Activated CD4-positive, alpha-beta T cell treated with anti-CD3 and anti-CD28 coated beads, Interleukin-2, amount 50 U/mL, for 16 hours (primary cell): ENCODE results near the gene CDT1.
"Not testable (repeated sequence)": the region's sequence is repeated elsewhere in the genome, so short reads cannot be mapped to it uniquely, and the experiment has no call there.

Experiments
- DNase-seq: peaks from one replicate; pipeline ENCODE4 v3.0.0-alpha.2; 2020

CDT1 gene

DNA sequence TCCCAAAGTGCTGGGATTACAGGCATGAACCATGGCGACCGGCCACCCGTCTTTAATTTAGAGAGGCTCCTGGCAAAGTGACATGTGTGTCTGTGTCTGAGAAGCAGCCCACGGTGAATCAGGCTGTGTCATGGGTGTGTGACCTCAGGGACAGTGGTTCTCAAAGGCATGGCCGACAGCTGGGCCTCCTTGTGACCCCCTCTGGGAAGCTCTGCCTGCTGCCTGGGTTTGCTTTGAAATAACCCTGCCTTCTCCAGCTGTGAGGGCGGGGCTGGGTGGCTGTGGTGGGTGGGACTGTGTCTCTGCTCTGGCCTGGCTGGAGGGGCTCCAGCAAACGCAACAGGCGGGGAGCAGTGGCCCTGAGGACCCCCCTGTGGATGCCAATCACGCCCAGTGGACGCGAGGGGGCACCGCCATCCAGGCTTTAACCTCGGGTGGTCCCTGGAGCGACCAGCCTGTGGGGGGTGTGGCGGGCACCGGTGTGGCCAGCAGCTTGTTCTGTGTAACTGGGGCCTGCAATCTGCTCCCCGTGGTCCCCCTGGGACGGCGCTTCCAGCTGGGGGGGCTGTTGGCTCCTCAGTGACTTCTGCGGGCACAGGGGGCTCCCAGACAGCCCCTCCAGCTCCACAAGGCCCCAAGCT lies 16.9 kb downstream of the CDT1 start:
- no peak for DNase-seq

DNA sequence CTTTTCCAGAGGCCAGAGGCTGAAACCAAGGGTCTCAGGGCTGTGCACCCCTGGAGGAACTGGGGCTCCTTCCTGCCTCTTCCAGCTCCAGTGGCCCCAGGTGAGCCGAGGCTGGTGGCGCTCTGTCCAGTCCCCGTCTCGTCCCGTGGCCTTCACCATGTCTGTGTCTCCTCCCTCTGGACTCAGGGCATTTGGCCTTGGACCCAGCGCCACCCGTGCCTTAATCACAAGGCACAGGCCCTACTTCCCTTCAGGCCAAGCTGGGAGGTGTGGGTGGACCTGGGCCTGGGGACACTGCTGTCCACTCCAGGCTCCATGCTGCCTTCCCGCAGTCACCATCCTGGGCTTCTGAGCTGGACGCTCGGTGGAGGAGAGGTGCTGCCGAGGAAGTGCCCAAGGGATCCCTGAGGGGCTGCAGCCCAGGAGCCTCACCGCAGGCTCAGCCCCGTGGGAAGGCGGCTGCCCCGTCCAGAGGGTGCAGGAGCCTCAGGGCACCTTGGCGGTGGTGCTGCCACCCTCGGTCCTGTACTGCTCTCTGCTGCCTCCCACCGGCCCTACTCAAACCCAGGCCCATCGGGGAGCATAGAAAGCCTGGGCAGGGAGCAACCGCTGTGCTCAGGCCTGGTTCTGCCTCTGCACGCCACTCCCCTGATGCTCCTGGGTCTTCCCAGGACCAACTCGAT lies 17.7 kb downstream of the CDT1 start:
- no peak for DNase-seq

DNA sequence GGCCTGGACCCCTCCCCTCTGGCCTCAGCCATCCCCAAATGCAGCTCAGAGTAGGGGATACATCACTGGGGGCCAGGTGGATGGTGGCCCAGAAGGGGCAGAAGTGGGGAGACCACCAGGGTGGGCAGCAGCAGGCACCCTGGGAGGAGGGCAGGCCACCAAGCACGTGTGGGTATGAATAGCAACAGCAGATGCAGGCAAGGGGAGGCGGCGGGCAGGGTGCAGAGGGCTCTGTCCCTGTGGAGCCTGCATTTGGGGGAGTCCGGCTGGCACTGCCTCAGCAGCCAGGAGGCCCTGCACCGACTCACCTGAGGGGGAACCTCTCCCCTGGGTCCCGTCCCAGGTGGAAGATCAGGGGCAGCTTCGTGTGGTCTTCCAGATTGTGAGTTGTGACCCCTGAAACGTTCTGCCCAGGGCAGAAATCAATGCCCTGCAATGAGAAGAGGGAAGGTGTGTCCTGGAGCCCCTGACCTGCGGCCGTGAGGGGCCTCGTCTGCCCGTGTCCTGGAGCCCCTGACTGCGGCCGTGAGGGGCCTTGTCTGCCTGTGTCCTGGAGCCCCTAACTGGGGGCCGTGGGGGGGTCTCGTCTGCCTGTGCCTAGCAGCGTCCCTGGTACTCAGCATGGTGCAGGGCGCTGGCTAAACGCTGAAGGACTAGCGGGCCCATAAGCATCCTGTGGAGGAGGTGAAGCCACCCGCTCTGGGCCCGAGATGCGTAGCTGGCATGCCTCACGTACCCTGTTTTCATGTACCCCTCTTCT lies 18.9 kb downstream of the CDT1 start:
- no peak for DNase-seq

DNA sequence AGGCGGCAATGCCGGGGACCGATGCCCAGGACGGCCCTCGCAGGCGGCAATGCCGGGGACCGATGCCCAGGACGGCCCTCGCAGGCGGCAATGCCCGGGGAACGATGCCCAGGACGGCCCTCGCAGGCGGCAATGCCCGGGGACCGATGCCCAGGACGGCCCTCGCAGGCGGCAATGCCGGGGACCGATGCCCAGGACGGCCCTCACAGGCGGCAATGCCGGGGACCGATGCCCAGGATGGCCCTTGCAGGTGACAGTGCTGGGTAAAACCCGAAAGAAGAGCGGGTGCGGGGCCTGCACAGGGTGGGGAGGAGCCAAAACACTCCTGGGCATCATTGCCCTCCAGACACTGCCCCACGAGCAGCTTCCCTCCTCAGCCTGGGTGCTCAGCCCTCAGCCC lies 20.1 kb downstream of the CDT1 start:
- DNase-seq, result not testable (repeated sequence)

DNA sequence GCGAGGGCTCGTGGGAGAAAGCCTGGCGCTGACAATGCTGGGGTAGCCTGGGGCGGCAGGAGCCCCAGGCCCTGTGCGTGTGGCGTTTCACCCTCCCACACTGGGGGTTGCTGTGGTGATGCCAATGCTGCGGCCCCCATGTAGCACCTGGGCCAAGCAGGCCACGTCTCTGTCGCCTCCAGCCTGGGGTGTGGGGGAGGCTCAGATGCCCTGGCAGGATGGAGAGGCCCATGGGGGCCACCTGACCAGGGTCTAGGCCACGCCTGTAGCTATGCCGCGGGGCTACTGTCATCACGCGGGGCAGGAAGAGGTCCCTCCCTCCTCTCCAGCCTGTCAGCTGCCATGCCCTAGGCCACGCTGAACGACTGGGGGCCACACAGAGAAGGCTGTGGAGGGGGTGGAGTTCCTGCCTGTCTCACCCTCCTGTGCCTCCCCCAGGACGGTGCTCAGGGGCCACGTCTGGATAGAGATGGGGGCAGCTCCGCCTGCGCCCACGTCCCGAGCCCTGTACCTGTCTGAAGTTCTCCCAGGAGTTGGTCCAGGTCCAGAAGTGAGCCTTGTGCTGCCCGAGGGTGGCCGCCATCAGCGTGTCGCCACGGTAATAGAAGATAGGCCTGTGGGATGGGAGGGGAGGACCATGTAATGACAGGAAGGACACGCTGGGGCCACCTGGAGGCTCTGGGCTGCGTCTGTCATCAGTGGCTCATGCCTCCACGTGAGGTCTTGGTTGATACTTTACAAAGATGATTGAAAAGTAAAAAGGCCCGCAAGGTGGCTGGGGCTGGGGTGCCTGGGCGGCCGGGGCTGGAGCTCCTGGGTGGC lies 20.9 kb downstream of the CDT1 start:
- DNase-seq, result no peak

DNA sequence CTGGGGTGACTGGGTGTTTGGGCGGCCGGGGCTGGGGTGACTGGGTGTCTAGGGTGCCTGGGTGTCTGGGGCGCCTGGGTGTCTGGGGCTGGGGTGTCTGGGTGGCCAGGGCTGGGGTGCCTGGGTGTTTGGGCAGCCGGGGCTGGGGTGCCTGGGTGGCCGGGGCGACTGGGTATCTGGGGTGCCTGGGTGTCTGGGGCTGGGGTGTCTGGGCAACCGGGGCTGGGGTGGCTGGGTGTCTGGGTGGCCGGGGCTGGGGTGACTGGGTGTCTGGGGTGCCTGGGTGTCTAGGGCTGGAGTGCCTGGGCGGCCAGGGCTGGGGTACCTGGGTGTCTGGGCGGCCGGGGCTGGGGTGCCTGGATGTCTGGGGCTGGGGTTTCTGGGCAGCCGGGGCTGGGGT lies 21.6 kb downstream of the CDT1 start:
- no peak for DNase-seq

DNA sequence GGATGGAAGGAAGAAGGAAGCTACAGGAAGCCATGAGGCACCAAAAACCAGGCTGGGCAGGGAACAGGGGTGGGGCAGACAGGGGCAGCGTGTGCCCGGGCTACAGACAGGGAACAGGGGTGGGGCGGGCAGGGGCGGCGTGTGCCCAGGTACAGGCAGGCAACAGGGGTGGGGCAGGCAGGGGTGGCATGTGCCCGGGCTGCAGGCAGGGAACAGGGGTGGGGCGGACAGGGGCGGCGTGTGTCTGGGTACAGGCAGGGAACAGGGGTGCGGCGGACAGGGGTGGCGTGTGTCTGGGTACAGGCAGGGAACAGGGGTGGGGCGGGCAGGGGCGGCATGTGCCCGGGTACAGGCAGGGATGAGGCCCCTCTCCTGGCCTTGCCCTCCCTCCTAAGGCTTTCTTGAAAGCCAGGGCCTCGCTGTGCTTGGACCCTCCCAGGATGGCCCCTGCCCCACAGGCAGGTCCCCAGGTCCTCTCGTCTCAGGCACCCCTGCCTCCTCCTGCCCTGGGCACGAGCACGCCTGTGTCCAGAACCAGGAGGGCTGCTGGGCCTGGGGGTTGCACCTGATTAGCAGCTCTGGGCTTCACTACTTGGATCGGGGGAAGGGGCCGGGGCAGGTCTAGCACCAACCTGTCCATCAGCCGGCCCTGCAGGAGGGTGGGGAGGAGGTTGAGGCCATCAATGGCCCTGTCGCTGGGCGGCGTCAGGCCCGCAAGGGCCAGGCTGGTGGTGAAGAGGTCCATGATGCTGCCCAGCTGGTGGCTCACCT lies 22.7 kb downstream of the CDT1 start:
- no peak for DNase-seq

DNA sequence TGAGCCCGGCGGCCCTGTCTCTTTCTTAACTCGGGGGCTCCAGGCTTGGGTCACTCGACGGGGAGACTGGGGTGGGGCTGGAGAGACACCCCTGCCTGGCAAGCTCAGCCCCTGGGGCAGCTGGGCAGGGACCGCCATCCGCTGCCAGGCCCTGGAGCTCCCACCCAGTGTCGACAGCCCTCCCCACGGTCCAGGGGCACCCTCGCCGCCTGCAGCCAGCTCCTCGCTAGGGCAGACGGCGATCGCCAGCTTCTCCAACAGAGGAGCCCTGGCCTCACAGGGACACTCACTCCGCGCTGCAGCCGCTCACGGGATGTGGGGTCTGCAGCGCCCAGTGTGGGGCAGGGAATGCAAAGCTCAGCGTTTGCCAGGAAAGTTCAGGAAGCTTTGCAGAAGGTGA lies 24.1 kb downstream of the CDT1 start:
- no peak for DNase-seq

DNA sequence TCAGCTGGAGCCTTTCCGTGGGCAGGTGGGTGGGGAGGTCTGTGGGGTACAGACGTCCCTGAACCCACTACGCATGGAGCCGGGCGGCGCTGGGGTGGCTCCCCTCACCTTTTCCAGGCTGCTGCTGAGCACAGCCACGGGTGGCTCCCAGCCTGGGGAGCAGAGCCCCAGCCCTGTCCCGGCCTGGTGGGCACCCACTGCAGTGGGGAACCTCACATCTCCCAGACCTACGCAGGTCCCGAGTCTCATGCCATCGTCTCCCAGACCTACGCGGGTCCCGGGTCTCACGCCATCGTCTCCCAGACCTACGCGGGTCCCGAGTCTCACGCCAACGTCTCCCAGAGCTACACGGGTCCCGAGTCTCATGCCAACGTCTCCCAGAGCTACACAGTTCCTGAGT lies 25.1 kb downstream of the CDT1 start:
- no peak for DNase-seq

DNA sequence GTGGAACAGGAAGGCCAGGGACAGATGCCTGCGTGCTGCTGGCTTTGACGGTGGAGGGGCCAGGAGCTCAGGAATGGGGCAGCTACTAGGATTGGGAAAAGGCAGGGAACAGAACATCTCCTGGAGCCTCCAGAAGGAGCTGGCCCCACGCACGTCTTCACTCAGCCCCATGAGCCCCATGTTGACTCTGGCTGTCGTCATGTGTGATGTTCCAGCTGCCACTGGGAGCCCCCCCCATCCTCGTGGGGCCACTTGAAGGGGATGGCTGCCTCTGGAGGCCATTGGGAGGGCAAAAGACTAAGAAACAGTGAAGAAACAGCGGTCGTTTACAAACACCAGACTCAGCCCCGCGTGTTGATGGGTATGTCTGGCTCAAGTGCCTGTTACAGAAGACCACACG lies 26.7 kb downstream of the CDT1 start:
- DNase-seq, result no peak

DNA sequence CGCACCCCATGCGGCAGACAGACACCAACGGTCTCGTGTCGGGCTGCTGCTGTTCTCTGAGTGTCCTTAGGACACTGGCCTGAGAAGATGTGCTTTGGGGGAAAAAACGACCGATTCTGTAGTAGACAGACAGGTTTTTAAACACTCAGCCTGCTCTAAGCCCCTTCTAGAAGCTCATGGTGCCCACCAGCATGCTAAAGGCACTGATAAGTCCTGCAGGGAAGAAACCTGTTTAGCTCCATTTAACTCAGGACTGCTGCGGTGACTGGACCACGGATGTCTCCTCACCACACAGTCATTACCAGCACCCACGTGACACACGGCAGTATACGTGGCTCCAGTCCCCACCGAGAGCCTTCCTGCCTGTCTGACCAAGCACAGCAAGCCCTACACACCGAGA lies 27.2 kb downstream of the CDT1 start:
- no peak for DNase-seq

DNA sequence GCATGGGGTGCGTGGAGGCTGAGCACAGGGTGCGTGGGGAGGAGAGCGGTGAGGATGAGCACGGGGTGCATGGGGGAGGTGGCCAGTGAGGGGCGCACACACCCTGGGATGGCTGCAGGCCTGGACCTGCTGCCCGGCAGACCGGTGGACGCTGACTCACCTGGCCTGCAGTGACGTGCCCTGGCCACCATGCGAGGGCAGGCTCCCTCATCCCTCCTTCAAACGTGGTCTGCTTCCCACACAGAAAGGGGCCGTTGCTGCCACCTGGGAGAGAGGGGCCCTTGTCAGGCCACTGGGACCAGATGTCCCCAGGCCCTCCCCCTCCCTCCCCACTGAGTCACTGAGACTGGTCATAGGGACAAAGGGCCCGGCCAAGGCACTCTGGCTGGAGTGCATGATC lies 28.2 kb downstream of the CDT1 start:
- DNase-seq, result no peak

DNA sequence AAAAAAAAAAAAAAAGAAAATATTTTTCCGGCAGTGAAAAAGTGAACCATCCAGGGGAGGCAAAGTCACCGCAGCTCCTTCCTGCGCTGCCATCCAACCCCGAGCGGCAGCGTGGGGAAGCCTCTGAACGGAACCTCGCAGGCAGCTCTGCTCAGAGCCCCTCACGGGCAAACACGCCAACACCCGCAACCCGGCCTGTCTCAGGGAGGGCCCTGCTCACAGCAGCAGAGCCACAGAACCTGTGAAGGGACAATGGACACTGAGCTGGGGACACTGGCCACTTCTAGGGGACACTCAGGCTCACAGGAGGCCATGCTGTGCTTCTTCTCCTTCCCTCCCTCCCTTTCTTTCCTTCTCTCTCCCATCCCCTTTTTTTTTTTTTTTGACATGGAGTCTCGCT lies 29.5 kb downstream of the CDT1 start:
- DNase-seq, result no peak

DNA sequence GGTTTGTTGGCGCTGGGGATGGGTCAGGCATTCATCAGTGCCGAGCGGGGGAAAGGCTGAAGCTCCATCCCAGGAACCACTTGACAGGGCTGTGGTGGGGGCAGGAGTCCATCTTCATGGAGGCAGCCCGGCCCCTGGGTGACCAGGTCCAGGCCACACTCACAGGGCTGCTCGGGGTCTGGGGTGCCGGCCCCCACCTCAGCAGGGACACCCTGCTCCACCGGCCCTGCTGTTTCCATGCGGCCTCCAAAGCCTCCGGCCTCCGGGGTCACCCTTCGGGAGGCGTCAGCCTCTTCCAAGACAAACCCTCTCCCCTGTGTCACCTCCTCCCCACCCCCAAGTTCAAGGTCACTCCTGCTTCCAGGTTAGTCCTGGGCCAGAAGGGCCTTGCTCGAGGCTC lies 31.1 kb downstream of the CDT1 start:
- DNase-seq, result no peak

DNA sequence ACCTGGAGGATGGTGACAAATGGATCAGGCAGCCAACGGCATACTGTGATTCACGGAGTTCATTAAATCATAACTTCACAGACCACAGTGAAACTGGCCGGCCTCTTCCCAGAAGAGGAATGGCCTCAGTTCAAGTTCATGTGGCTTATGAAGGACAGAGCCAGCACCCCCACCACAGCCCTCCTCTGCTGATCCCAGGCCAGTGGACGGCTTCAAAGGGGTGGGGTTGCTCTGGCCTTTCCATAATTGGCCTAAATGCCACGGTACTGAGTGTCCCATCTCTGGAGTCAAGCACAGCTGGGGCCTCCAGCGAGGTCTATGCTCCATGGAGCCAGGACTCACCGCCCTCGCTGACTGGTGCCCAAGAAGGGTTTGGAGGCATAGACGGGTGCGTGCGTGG lies 31.8 kb downstream of the CDT1 start:
- no peak for DNase-seq

DNA sequence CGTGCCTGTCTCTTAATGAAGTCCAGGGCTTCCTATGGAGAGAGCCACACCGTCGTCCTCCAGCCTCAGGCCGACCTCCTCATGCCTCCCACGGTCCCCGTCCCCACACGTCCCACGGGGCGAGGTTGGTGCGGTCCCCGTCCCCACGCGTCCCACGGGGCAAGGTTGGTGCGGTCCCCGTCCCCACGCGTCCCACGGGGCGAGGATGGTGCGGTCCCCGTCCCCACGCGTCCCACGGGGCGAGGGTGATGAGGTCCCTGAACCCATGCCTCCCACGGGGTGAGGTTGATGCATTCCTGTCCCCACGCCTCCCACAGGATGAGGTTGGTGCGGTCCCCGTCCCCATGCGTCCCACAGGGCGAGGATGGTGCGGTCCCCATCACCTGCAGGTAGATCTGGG lies 32.2 kb downstream of the CDT1 start:
- DNase-seq, result no peak

DNA sequence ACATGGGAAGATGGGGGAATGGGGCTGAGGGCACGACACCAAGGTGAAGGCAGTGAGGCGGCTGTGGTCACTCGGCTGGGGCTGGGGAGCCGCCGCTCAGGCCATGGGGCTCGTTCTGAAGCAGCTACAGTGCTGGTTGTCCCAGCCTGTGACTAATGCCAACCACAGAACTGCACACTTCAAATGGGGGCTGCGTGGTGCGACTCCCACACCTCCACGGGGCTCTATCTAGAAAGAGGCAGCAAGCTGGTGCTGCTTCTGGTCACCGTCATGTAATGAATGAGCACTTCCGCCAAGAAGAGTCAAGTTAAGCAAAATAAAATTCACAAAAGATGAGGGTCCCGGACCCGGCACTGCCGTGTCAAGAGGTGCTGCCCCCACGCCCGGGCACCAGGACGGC lies 33.2 kb downstream of the CDT1 start:
- no peak for DNase-seq

DNA sequence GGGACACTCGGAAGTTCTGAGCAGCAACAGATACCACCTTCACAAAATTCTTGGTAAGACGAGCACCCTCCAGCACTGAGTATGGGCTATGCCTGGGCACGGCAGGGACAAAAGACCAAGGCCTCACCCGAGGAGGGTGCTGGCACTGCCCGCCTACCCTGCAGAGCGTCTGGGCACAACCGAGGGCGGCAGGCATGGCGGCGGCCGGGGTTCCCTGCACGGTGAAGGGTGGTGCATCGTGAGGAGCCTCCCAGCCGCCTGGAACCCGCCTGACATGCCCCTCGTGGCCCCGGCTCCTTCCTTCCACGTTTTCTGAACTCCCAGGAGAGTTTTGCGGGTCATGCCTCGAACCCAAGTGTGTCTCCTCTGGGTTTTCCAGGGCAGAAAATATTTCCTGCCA lies 34.2 kb downstream of the CDT1 start:
- no peak for DNase-seq

DNA sequence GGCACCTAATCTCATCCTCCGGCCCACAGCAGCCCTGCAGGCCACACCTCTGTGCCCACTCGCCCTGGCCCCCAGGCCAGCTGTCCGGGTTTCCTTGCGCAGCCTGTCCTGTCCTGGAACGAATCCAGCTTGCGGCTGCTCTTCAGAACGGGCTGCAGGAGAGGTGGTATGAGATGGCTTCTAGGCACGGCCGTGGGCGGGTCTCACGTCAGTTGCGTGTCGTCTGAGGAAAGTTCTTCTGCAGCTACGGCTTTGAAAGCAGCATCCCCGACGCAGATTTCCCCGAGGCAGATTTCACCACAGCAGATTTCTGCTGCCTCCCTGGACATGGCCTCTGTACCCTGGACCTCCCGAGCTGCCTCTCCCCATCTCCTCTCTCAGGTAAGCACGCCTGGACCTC lies 35.0 kb downstream of the CDT1 start:
- DNase-seq, result no peak

DNA sequence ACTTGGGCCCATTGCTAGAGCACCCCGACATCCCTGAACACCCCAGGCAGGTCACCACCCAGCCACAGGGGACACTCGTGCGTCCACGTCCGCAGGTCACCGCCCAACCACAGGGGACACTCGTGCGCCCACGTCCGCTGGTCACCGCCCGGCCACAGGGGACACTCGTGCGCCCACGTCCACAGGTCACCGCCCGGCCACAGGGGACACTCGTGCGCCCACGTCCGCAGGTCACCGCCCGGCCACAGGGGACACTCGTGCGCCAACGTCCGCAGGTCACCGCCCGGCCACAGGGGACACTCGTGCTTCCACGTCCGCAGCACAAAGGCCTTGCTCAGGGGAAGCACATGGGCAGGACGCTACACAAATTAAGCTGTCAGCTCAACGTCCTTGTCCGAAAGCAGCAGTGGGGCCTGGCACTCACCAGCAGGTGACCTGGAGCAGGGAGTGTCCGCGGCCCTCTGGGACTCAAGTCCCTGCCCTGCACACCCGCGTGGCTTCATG lies 35.5 kb downstream of the CDT1 start:
- no peak for DNase-seq

DNA sequence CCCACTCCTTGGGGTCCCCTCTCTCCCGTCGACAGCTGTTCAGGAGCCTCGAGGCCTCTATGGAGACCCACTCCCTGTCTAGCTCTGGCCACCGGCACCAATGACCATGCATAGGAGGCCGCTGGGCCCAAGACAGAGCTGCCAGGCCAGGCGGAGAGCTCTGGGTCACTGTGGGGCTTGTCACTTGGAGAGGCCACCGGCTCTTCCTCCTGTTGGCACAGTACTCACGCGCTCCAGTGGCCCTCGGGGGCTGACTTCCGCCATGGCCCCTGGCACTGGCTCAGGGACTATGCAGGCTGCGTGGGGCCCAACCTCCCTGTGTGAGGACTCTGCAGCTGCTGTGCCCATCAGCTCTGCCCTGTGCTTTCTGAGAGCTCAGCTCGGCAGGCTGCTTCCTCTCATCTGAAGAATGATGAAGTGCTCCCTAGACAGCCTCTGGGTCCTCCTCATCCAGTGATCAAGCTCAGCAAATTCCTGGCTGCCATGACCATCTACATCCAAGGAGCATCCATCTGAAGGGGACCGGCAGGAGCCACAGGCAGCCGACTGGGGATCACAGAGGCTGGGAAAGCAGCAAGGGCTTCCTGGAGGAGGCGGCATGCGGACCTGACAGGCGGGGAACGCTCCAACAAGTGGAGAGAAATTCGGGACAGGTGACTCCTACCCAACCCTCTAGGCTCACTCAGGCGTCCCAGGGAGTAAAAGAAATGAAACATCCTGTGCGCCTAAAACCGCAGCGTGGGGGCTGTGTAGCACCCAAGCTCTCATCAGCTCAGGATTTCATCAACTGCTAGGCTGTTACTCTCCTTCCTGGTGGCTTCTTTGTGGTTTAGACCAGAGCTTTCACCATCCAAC lies 36.4 kb downstream of the CDT1 start:
- DNase-seq, result no peak
